HCT116 (cell line): ENCODE results near the gene VEPH1. TPM values are rescaled to one million over a fixed set of nuclear protein-coding genes. Genes with fewer than 3 reads are reported as not detected.

Experiments
- ATAC-seq: fragments of 200-7000 bp; cut with Tn5 transposase; 2 replicates; pipeline ENCODE4 v1.9.1; 2020; ENCODE audit warnings: mild to moderate bottlenecking, moderate library complexity
- BruUV-seq: library from RNA; stranded (reverse); fragments of 400-500 nt; replicated peaks from 2 replicates; lab custom pipeline; 2021; lab: Mats Ljungman, UMichigan
- CTCF ChIA-PET: fragments of 300-600 bp; sonication (Branson Sonifier 250); formaldehyde crosslinking; loops from one replicate; lab custom pipeline; 2021; ENCODE audit warnings: antibody characterized with exemption; lab: Charles Lee
- POLR2A ChIA-PET: fragments of 300-600, 350-600 bp; sonication (Branson Sonifier 250); formaldehyde crosslinking; loops from one replicate; lab custom pipeline; 2021; ENCODE audit warnings: antibody characterized with exemption; lab: Charles Lee
- RAD21 ChIA-PET, 2 experiments: fragments of 300-600 bp; sonication (Branson Sonifier 250); formaldehyde crosslinking; loops; one replicate each; lab custom pipeline; 2023; ENCODE audit warnings: low total read pairs in 2 of 2; ENCODE audit not compliant: uncharacterized antibody in 2 of 2, unreplicated experiment in 2 of 2, low non-redundant PET in 1 of 2; lab: Charles Lee
- DNase-seq: peaks from one replicate; pipeline ENCODE4 v3.0.0-alpha.2; 2010; ENCODE audit warnings: low read depth, low spot score
- H2AFZ ChIP-seq: fragments of 200-600 bp; shearing (Covaris generic), sonication (generic); 2 replicates; pipeline ENCODE4 v1.6.1; 2017; ENCODE audit warnings: low read depth, mixed run types, mixed read lengths, antibody characterized with exemption, low read length; ENCODE audit not compliant: poor library complexity, severe bottlenecking
- H3K27ac ChIP-seq: 2 replicates; pipeline ENCODE4 v1.5.1; 2012; ENCODE audit warnings: low read depth, low read length
- H3K27me3 ChIP-seq: fragments of 200-600 bp; sonication (generic); 2 replicates; pipeline ENCODE4 v1.6.1; 2016; ENCODE audit warnings: mixed run types, low read length, mixed read lengths; ENCODE audit not compliant: insufficient read depth
- H3K36me3 ChIP-seq, 2 experiments: fragments of 200-500 bp in 1 of 2; fragments of 200-600 bp in 1 of 2; sonication (Bioruptor generic) in 1 of 2; sonication (generic) in 1 of 2; 2 replicates each; pipeline versions ENCODE4 v1.5.1 to v1.6.1; 2014 to 2016; ENCODE audit warnings: low read length in 2 of 2, inconsistent platforms in 1 of 2, mixed read lengths in 1 of 2, mixed run types in 1 of 2; ENCODE audit not compliant: insufficient read depth in 2 of 2, control insufficient read depth in 1 of 2
- H3K4me1 ChIP-seq, 2 experiments: fragments of 200-600 bp in 1 of 2; sonication (generic) in 1 of 2; 2 replicates each; pipeline versions ENCODE4 v1.5.1 to v1.6.1; 2012 to 2017; ENCODE audit warnings: low read length in 2 of 2, inconsistent platforms in 1 of 2, mild to moderate bottlenecking in 1 of 2, mixed read lengths in 1 of 2, mixed run types in 1 of 2, moderate library complexity in 1 of 2; ENCODE audit not compliant: insufficient read depth in 2 of 2, control insufficient read depth in 1 of 2
- H3K4me2 ChIP-seq: fragments of 200-600 bp; sonication (generic); 2 replicates; pipeline ENCODE4 v1.6.1; 2017; ENCODE audit warnings: mixed run types, low read length, mixed read lengths
- H3K4me3 ChIP-seq, 2 experiments: fragments of 200-600 bp in 1 of 2; sonication (generic) in 1 of 2; replicated peaks in 1 of 2; 2 replicates each; pipeline ENCODE4 v1.5.1; 2011 to 2016; ENCODE audit warnings: low read length in 2 of 2, control low read depth in 1 of 2, low read depth in 1 of 2, mild to moderate bottlenecking in 1 of 2, mixed read lengths in 1 of 2, mixed run types in 1 of 2
- H3K79me2 ChIP-seq: fragments of 200-600 bp; sonication (generic); 2 replicates; pipeline ENCODE4 v1.6.1; 2017; ENCODE audit warnings: mild to moderate bottlenecking, mixed run types, low read length, moderate library complexity, mixed read lengths; ENCODE audit not compliant: insufficient read depth
- H3K9ac ChIP-seq: fragments of 200-600 bp; sonication (generic); 2 replicates; pipeline ENCODE4 v1.6.1; 2016; ENCODE audit warnings: low read length, mixed read lengths
- H3K9me2 ChIP-seq: fragments of 200-600 bp; sonication (generic), shearing (Covaris generic); 2 replicates; pipeline ENCODE4 v1.6.1; 2017; ENCODE audit warnings: mixed run types, mild to moderate bottlenecking, moderate library complexity; ENCODE audit not compliant: insufficient read depth
- H3K9me3 ChIP-seq, 2 experiments: fragments of 200-500 bp in 1 of 2; fragments of 200-600 bp in 1 of 2; sonication (Bioruptor generic) in 1 of 2; sonication (generic) in 1 of 2; 2 replicates each; pipeline ENCODE4 v1.6.1; 2014 to 2017; ENCODE audit warnings: low read length in 2 of 2, mixed read lengths in 2 of 2, inconsistent platforms in 1 of 2, low read depth in 1 of 2, mild to moderate bottlenecking in 1 of 2, mixed run types in 1 of 2, moderate library complexity in 1 of 2; ENCODE audit not compliant: control insufficient read depth in 1 of 2, insufficient read depth in 1 of 2
- H4K20me1 ChIP-seq: fragments of 200-600 bp; sonication (generic), shearing (Covaris generic); 2 replicates; pipeline ENCODE4 v1.6.1; 2017; ENCODE audit warnings: mixed run types, mild to moderate bottlenecking, moderate library complexity; ENCODE audit not compliant: insufficient read depth
- CEBPB ChIP-seq: IDR thresholded peaks from 2 replicates; pipeline ENCODE4 v1.6.1; 2012; ENCODE audit warnings: low read depth
- CTCF ChIP-seq, 3 experiments: fragments of 200-600 bp in 1 of 3; sonication (generic) in 1 of 3; IDR thresholded peaks in 2 of 3; conservative IDR thresholded peaks in 1 of 3; 2 replicates each; pipeline ENCODE4 v1.5.1; 2012 to 2017; ENCODE audit warnings: low read depth in 2 of 3, low read length in 2 of 3, antibody characterized with exemption in 1 of 3, borderline replicate concordance in 1 of 3, control low read depth in 1 of 3, mild to moderate bottlenecking in 1 of 3, mixed read lengths in 1 of 3, mixed run types in 1 of 3, moderate library complexity in 1 of 3; ENCODE audit not compliant: insufficient read depth in 1 of 3
- EGR1 ChIP-seq: IDR thresholded peaks from 2 replicates; pipeline ENCODE4 v1.6.1; 2012; ENCODE audit warnings: low read depth
- ELF1 ChIP-seq: IDR thresholded peaks from 2 replicates; pipeline ENCODE4 v1.6.1; 2012; ENCODE audit warnings: low read depth, borderline replicate concordance
- EZH2 ChIP-seq: fragments of 200-600 bp; sonication (generic); IDR thresholded peaks from 2 replicates; pipeline ENCODE4 v1.6.1; 2017; ENCODE audit warnings: antibody characterized with exemption, mixed run types
- EZH2phosphoT487 ChIP-seq: fragments of 200-600 bp; IDR thresholded peaks from 2 replicates; pipeline ENCODE4 v1.6.1; 2018; ENCODE audit warnings: antibody characterized with exemption, borderline replicate concordance
- FOSL1 ChIP-seq: IDR thresholded peaks from 2 replicates; pipeline ENCODE4 v1.6.1; 2012; ENCODE audit warnings: low read depth
- POLR2AphosphoS5 ChIP-seq: IDR thresholded peaks from 2 replicates; pipeline ENCODE4 v1.6.1; 2011; ENCODE audit warnings: mild to moderate bottlenecking, low read depth, low read length, moderate library complexity
- RAD21 ChIP-seq: IDR thresholded peaks from 2 replicates; pipeline ENCODE4 v1.6.1; 2012; ENCODE audit warnings: low read depth, mild to moderate bottlenecking
- SIN3A ChIP-seq: IDR thresholded peaks from 2 replicates; pipeline ENCODE4 v1.6.1; 2012; ENCODE audit warnings: low read depth
- TCF7L2 ChIP-seq: IDR thresholded peaks from 2 replicates; pipeline ENCODE4 v1.7.0; 2011; ENCODE audit warnings: borderline replicate concordance, inconsistent platforms; ENCODE audit not compliant: insufficient read depth, insufficient read length; ENCODE audit errors: extremely low read depth
- YY1 ChIP-seq: IDR thresholded peaks from 2 replicates; pipeline ENCODE4 v1.6.1; 2011; ENCODE audit warnings: low read length, low read depth, moderate library complexity, mild to moderate bottlenecking; ENCODE audit not compliant: insufficient replicate concordance; ENCODE audit errors: extremely low read depth
- intact Hi-C: fragments of 100-400 bp; cut with micrococcal nuclease; formaldehyde crosslinking; loops from 2 replicates; pipeline ENCODE4 v1.10.0; 2022
- total RNA-seq: library from RNA; stranded (reverse); gene quantifications from one replicate; pipeline ENCODE4 v1.2.1, GENCODE V29; 2021; ENCODE audit not compliant: unreplicated experiment
- TF ChIP-seq, protein P1 (sequence below): IDR thresholded peaks from 2 replicates; pipeline ENCODE4 v1.6.1; 2012
- TF ChIP-seq, protein P2 (sequence below): IDR thresholded peaks from 2 replicates; pipeline ENCODE4 v1.6.1; 2012; ENCODE audit warnings: low read depth

The VEPH1 gene
- total RNA-seq, 1 experiment from 2014 or later: 4.9 TPM

GRCh38 chr3:157495846-157496245, 7.4 kb downstream of the VEPH1 start:
- BruUV-seq: no TSS peak
- ATAC-seq (no peak), DNase-seq (no peak)
- intact Hi-C loops: no loop called here
- no peak overlapping the region for H2AFZ ChIP-seq
- CTCF ChIA-PET: interaction anchor here (1.0 kb wide), 1 partner anchor 291 kb away, joined by 3 read pairs; no protein-coding TSS in a partner anchor
- H3K9me3 ChIP-seq: no peaks in the 10 kb centered on the region
- RAD21 ChIA-PET: interaction anchor here in 1 of 2 experiments (0.9 kb wide), 1 partner anchor 292 kb away, joined by 3 read pairs; no protein-coding TSS in a partner anchor
- H3K4me2 ChIP-seq: no peak overlapping the region
- peaks cover 5 to 24% of the 10 kb centered on the region in 2 experiments; a peak in 3 of 4 replicates for H3K4me1 ChIP-seq
- no peak overlapping the region for H3K27ac ChIP-seq
- no peak overlapping the region for H3K4me3 ChIP-seq
- TF ChIP-seq, protein P1, sequence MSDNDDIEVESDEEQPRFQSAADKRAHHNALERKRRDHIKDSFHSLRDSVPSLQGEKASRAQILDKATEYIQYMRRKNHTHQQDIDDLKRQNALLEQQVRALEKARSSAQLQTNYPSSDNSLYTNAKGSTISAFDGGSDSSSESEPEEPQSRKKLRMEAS: no peak
- H3K36me3 ChIP-seq: no peaks in the 10 kb centered on the region
- POLR2A ChIA-PET: no interaction called here
- no peaks in the 10 kb centered on the region for H4K20me1 ChIP-seq
- no peaks in the 10 kb centered on the region for H3K27me3 ChIP-seq
- H3K9ac ChIP-seq: no peak overlapping the region
- H3K79me2 ChIP-seq: no peaks in the 10 kb centered on the region
- H3K9me2 ChIP-seq: no peaks in the 10 kb centered on the region

DNA sequence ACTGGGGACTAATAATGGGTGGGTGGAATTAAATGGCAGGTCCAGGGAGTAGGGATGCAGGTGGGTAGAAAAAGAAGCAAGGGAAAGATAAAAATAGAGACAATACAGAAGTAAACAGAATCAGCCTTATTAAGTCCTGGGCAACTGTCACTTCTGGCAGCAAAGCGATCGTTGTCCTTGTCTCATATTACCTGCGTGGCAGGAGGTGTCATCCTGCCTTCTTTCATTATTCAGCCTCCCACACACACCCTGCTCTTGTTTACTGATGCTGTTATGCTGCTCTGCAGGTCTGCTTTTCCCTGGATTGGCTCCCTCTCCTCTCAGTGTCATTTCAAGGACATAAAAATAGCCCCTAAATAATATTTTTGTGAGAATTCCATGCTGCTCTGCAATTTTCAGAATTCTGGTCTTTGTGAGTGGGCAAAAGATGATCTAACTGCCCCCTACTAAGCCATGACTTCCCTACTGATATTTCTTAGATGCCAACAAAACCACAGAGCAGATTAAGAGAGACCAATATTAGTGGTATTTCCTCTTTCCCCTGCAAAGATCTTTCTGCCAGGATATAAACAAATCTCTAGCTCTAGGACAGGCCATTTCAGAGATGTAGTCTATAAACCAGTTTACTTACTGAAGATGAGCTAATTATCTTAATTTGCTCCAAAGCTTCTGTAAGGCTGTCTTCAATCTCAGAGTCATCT, 8.5 kb downstream of the VEPH1 start:
- CTCF ChIA-PET: no interaction called here
- intact Hi-C loops: no loop called here

More for the DNA sequence above, 8.5 kb downstream of the VEPH1 start:
- no peak overlapping the region for H3K4me3 ChIP-seq
- no peak for ATAC-seq
- no peak overlapping the region for H3K9ac ChIP-seq
- H3K36me3 ChIP-seq: no peaks in the 10 kb centered on the region
- TF ChIP-seq EZH2phosphoT487 (no peak), RAD21 (no peak), CTCF (IDR thresholded peaks at IDR 0.05 in 2 of 3, conservative IDR thresholded peaks at IDR 0.05 in 1 of 3; ENCODE audit: borderline replicate concordance in 1 of 3, insufficient read depth in 1 of 3, low read depth in 2 of 3, low read length in 2 of 3) (no peak), EZH2 (no peak), FOSL1 (no peak), EGR1 (no peak), YY1 (no peak), POLR2AphosphoS5 (no peak), SIN3A (no peak), ELF1 (no peak), CEBPB (no peak), TCF7L2 (no peak)
- TF ChIP-seq, protein P2, sequence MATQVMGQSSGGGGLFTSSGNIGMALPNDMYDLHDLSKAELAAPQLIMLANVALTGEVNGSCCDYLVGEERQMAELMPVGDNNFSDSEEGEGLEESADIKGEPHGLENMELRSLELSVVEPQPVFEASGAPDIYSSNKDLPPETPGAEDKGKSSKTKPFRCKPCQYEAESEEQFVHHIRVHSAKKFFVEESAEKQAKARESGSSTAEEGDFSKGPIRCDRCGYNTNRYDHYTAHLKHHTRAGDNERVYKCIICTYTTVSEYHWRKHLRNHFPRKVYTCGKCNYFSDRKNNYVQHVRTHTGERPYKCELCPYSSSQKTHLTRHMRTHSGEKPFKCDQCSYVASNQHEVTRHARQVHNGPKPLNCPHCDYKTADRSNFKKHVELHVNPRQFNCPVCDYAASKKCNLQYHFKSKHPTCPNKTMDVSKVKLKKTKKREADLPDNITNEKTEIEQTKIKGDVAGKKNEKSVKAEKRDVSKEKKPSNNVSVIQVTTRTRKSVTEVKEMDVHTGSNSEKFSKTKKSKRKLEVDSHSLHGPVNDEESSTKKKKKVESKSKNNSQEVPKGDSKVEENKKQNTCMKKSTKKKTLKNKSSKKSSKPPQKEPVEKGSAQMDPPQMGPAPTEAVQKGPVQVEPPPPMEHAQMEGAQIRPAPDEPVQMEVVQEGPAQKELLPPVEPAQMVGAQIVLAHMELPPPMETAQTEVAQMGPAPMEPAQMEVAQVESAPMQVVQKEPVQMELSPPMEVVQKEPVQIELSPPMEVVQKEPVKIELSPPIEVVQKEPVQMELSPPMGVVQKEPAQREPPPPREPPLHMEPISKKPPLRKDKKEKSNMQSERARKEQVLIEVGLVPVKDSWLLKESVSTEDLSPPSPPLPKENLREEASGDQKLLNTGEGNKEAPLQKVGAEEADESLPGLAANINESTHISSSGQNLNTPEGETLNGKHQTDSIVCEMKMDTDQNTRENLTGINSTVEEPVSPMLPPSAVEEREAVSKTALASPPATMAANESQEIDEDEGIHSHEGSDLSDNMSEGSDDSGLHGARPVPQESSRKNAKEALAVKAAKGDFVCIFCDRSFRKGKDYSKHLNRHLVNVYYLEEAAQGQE: no peak
- no peaks in the 10 kb centered on the region for H3K9me2 ChIP-seq
- H3K27me3 ChIP-seq: no peaks in the 10 kb centered on the region
- H3K27ac ChIP-seq: no peak overlapping the region
- BruUV-seq: no TSS peak
- no peak overlapping the region for H3K4me2 ChIP-seq
- ChIA-PET POLR2A (no interaction called here), RAD21 (interaction anchor here in 1 of 2 experiments (0.9 kb wide), 1 partner anchor 290 kb away, joined by 3 read pairs; no protein-coding TSS in a partner anchor)
- H2AFZ ChIP-seq: no peak overlapping the region
- H3K9me3 ChIP-seq: no peaks in the 10 kb centered on the region
- DNase-seq: no peak
- H3K4me1 ChIP-seq: peaks cover 2 to 13% of the 10 kb centered on the region in 2 experiments; a peak in 3 of 4 replicates
- no peaks in the 10 kb centered on the region for H4K20me1 ChIP-seq
- no peaks in the 10 kb centered on the region for H3K79me2 ChIP-seq
